ENCODE data around the gene SCARF2. TPM values are rescaled to one million over a fixed set of nuclear protein-coding genes. Genes with fewer than 3 reads are reported as not detected.
"Not testable (repeated sequence)": the region's sequence is repeated elsewhere in the genome, so short reads cannot be mapped to it uniquely, and the experiment has no call there.

The SCARF2 gene, protein sequence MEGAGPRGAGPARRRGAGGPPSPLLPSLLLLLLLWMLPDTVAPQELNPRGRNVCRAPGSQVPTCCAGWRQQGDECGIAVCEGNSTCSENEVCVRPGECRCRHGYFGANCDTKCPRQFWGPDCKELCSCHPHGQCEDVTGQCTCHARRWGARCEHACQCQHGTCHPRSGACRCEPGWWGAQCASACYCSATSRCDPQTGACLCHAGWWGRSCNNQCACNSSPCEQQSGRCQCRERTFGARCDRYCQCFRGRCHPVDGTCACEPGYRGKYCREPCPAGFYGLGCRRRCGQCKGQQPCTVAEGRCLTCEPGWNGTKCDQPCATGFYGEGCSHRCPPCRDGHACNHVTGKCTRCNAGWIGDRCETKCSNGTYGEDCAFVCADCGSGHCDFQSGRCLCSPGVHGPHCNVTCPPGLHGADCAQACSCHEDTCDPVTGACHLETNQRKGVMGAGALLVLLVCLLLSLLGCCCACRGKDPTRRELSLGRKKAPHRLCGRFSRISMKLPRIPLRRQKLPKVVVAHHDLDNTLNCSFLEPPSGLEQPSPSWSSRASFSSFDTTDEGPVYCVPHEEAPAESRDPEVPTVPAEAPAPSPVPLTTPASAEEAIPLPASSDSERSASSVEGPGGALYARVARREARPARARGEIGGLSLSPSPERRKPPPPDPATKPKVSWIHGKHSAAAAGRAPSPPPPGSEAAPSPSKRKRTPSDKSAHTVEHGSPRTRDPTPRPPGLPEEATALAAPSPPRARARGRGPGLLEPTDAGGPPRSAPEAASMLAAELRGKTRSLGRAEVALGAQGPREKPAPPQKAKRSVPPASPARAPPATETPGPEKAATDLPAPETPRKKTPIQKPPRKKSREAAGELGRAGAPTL
- 20.4 TPM for total RNA-seq

GRCh38 chr22:20437613-20438426 is at the start of gene SCARF2:
Gene SCARF2, minus strand, starts transcription at chr22:20437825. Its CDS starts 71 bp downstream, at chr22:20437754.
- DNase-seq = peak; percentile 89

GRCh38 chr22:20486229-20486628 is 48.6 kb upstream of the SCARF2 start:
- no peak for DNase-seq

DNA sequence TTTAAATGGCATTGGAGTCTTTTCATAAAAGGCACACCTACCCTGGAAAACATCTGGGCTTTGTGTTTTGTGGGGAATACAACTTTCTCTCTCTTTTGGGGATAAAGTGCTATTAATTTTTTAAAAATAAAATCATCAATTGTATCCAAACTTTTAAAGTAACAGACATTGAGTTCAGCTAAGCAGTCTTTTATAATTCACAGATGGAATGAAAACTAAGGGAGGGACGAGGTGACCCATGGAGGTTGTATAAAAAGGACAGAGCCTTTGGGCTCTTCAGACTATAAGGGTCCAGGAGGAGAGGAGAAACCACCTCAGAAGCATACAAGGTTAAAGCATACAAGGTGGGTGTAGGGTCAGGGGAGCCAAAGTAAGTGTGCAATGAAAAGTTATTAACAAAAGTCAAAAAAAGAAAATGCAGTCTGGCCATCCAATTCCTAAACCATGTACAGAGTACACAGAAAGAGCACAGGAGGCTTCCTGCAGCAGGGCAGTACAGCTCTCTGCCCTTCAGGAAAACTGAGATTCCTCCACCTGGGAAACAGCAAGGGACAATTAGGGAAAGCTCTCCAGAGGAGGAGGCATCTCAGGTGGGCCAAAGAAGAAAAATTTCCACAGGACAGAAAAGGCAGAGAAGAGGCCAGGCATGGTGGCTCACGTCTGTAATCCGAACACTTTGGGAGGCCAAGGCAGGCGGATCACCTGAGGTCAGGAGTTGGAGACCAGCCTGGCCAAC is 47.5 kb upstream of the SCARF2 start:
- DNase-seq = no peak

DNA sequence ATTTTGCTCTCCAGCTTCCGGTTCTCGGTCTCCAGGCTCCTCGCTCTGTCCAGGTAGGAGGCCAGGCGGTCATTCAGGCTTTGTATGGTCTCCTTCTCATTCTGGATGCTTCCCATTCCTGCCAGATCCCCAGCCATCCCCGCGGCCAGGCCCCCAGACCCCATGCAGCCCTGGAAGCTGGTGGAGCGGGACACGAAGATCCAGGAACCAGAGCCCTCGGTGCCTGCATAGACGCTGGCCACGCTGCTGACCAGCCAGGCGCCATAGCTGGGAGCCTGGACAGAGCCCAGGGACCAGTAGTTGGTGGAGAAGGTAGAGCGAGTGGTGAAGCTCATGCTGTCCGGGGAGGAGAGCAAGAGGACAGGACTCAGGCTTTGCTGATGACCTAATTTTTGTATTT is 46.1 kb upstream of the SCARF2 start:
- DNase-seq = no peak

- DNase-seq = not testable (repeated sequence)
Observed at GRCh38 chr22:20483143-20483506, 45.5 kb upstream of the SCARF2 start.

DNA sequence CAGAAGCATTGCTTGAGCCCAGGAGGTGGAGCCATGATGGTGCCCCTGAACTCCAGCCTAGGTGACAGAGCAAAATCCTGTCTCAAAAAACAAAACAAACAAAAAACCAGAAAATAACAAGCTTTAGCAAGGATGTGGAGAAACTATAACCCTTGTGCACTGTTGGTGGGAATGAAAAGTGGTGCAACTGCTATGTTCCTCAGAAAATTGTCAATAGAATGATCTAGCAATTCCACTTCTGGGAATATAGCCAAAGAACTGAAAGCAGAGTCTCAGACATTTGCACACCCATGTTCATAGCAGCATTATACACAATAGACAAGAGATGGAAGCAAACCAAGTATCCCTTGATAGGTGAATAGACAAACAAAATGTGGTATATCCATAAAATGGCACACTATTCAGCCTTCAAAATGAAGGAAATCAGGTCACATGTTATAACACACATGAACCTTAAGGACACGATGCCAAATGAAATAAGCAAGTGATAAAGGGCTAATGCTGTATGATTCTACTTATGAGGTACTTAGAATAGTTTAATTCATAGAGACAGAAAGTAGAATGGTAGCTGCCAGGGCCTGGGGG is 42.1 kb upstream of the SCARF2 start:
- no peak for DNase-seq

DNA sequence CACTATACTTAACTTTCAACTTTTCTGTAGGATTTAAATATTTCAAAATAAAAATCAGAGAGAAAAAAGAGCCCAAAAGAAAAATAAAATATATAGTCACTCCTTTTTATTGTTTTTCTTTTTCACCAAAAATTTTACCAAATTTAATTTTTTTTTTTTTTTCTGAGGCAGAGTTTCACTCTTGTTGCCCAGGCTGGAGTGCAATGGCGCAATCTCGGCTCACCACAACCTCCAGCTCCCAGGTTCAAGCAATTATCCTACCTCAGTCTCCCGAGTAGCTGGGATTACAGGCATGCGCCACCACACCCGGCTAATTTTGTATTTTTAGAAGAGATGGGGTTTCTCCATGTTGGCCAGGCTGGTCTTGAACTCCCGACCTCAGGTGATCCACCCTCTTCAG is 40.4 kb upstream of the SCARF2 start:
- not testable (repeated sequence) for DNase-seq

GRCh38 chr22:20475569-20475968 is 37.9 kb upstream of the SCARF2 start:
- DNase-seq = not testable (repeated sequence)

- DNase-seq = no peak
Observed at GRCh38 chr22:20475115-20475436, 37.5 kb upstream of the SCARF2 start.

DNA sequence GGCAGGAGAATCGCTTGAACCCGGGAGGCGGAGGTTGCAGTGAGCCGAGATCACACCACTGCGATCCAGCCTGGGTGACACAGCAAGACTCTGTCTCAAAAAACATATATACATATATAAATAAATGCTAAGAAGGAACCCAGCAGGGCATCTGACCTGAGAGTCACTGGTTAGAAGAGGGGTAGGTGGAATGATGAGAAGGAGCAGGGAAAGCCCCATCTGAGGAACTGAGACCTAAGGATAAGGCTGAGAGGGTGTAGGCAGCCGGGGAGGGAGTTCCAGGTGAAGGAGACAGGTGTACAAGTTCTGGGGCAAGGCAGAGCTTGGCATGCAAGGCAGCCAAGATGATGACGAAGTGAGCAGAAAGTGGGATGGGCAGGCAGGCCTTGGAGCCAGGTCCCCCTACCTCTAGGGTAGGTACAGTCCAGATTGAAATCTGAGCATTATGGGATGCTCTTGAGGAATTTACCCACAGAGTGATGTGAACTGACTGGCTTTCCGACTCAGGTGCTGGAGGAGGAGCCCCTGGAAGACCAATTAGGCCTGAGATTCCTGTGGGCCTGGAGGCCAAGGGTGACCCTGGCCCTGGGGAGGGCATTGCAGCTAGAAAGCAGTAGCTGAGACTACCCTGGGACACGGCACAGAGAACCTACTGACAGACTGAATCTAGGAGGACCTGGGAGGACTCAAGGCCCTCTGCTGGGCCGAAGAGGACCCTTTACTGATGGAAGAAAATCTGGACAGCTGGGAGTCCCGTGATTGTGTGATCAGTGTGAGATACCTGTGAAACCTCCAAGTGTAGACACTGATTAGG is 35.2 kb upstream of the SCARF2 start:
- DNase-seq = no peak

GRCh38 chr22:20471126-20471833 is 33.7 kb upstream of the SCARF2 start:
- DNase-seq = no peak

GRCh38 chr22:20470525-20470924 is 32.9 kb upstream of the SCARF2 start:
- DNase-seq = not testable (repeated sequence)

DNA sequence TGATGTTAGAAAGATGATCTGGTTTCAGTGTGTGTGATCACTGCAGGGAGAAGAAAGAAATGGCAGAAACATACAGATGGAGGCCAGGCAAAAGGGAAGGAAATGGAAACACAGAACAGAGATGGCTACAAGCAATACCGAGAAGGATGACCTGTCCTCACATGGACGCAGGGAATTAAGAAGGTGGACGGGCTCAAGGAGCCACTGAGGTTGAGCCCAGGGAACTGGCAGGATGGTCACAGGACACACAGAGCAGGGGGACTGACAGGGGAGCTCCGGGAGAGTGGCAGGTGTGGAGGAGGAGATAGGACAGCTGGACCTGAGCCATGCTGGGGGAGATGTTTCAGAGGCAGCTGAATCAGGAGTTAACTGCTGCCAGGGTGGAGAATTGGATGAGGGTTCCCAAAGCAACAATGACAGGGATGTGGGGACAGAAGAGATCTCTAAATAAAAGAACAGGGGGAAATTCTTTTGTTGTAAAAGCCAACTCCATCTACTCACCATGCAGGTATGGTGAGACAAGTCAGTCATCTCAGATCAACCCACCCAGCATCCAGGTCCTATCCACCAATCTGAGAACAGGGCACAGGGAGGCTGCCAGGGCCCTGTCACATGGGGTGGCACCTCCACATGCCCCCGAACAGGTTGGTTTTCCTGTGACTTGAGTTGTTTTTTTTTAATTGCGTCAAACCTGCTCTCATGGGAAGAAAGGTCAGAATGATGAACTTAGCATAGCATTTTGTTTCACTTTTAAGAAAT is 31.7 kb upstream of the SCARF2 start:
- DNase-seq = peak; percentile 60

DNA sequence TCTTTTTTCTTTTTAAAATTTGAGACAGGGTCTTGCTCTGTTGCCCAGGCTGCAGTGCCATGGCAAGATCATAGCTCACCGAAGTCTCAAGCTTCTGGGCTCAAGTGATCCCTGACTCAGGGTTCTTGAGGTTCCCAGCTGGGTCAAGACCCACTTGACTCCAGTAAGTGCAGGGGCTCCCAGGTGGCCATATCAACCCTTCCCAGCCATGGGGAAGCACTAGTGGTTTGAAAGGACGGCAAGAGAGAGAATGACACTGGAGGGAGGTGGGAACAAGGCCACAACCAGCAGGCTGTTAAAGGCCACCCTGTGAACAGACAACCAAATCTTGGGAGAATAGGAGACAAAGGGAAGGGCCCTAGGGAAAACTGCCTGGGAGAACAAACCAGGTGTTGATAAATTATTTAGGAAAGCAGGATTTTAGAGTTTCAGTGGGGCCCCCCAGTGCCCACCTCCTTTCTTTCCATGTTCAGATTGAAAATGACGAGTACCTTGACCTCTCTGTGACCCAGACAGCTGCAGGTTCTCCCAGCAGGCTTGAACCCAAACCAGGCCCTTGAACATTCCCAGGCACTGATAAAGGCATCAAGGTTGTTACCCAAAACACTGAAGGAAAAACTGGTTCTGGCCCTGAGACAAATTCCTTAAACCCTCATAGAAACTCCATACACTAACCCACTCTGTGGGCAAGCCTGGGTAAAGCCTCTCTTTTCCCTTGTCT is 29.2 kb upstream of the SCARF2 start:
- DNase-seq = no peak

DNA sequence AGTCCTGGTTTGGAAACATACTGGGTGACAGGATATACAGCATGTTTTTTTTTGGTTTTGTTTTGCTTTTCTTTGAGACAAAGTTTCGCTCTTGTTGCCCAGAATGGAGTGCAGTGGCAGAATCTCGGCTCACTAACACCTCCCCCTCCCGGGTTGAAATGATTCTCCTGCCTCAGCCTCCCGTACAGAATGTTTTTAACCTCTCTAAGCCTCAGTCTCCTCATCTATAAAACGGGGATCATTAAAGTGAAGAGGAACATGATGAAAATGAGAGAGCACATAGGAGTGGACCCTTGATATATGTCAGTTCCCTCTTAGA is 28.1 kb upstream of the SCARF2 start:
- DNase-seq = no peak

DNA sequence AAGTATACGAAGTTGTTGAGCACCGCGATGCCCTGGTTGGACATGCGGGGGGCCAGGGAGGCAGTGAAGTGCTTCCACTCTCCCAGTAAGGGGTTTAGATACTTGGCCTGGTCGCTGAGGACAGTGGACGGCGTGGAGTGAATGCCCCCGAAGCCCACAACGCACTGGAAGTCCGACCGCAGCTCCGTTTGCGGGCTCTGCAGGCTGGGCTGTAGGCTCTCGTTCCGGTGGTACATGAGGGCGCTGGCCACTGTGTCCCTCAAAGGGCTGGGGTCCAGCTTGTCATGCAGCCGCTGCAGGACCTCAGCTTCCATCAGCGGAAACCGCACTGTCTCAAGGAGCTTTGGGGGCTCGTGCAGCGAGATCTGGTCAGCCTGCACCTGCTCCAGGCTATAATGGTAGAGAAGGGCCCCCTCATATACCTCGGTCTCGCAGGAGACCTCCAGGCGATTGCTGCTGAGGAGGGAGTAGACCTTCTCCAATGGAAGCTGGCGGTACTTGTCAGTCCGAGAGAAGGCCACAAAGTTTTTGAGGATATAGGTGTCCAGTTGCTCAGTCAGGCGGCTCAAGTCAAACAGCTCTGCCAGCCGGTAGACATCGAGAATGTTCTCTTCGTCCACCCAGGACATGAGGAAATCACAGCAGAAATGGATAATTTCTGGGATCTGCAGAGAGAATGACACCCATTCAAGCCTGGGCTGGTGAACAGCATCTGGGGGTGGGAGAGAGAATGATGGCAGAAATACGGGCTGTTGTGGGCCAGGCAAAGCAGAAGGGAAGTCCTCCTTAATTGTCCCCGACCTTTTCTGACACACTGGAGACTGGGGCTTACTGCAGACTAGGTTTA is 27.5 kb upstream of the SCARF2 start:
- no peak for DNase-seq

- DNase-seq = no peak
Observed at GRCh38 chr22:20464096-20464614, 26.5 kb upstream of the SCARF2 start.

Data from tongue (tissue), 2 donors.